Measurements from ENCODE around the gene PTOV1. TPM values are rescaled to one million over a fixed set of nuclear protein-coding genes. Genes with fewer than 3 reads are reported as not detected.

PTOV1 gene
- total and polyA plus RNA-seq, 2 donors = 46.1 to 121 TPM

- no peak for DNase-seq (ENCODE audit: extremely low spot score)
- Histone ChIP-seq H3K4me3 (ENCODE audit: low read depth, low read length) (no peak overlapping the region), H3K36me3 (ENCODE audit: insufficient read depth) (peaks cover 3% of the 10 kb centered on the region), H3K27ac (ENCODE audit: low read depth) (no peak overlapping the region), H3K4me1 (ENCODE audit: insufficient read depth) (no peaks in the 10 kb centered on the region)
- 92% methylated on average over 24 of the region's 24 CpGs for WGBS
Observed at GRCh38 chr19:49863254-49863934, 12.4 kb downstream of the PTOV1 start.

- no peak overlapping the region for H3K27ac ChIP-seq (ENCODE audit: low read depth)
- H3K4me1 ChIP-seq (ENCODE audit: insufficient read depth) = no peaks in the 10 kb centered on the region
- H3K4me3 ChIP-seq (ENCODE audit: low read depth, low read length) = no peak overlapping the region
- peaks cover 3% of the 10 kb centered on the region for H3K36me3 ChIP-seq (ENCODE audit: insufficient read depth)
- 89% methylated on average over 17 of the region's 17 CpGs for WGBS
- DNase-seq (ENCODE audit: extremely low spot score) = no peak
Observed at GRCh38 chr19:49863935-49864320, 13.0 kb downstream of the PTOV1 start.

- Histone ChIP-seq H3K4me1 (ENCODE audit: insufficient read depth) (no peaks in the 10 kb centered on the region), H3K27ac (ENCODE audit: low read depth) (no peak overlapping the region), H3K36me3 (ENCODE audit: insufficient read depth) (peaks cover 3% of the 10 kb centered on the region), H3K4me3 (ENCODE audit: low read depth, low read length) (no peak overlapping the region)
- DNase-seq (ENCODE audit: extremely low spot score) = no peak
- WGBS = 89% methylated on average over 13 of the region's 13 CpGs
Observed at GRCh38 chr19:49864890-49865289, 13.9 kb downstream of the PTOV1 start.

- Histone ChIP-seq H3K4me3 (ENCODE audit: low read depth, low read length) (peak within 1 kb of the TSS; percentile 81), H3K36me3 (ENCODE audit: insufficient read depth) (no peaks in the 10 kb centered on the region), H3K4me1 (ENCODE audit: insufficient read depth) (no peaks in the 10 kb centered on the region), H3K27ac (ENCODE audit: low read depth) (peak within 1 kb of the TSS; percentile 97)
- peak; percentile 86 for DNase-seq (ENCODE audit: extremely low spot score)
- under 1% methylated on average over 65 of the region's 65 CpGs for WGBS
Observed at GRCh38 chr19:49866933-49867782, 16.2 kb downstream of the PTOV1 start, which contains the start of gene PNKP. Gene PNKP (minus strand): TSS chr19:49867576. CDS start chr19:49867204, 372 bp downstream.

DNA sequence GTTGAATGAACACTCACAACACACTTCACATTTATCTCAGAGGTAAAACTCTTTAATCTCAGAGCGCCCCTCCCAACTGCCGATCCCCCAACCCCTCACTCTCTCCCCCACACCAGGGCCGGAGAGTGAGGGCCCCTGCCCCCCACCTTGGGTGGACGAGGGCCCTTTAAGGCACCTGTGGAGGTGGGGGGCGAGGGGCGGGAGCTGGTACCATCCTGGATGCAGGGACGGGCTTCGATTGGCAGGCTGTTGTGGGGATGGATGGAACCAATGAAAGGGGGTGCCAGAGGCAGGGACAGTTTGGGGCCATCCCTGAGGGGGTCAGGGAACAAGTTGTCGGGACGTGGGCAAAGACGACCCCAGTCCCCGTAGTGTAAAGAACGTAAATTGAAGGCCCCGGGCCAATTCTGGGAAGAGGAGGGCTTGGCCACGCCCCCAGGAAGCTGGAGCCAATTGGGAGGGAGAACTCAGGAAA, 18.1 kb downstream of the PTOV1 start:
- DNase-seq (ENCODE audit: extremely low spot score) = no peak
- Histone ChIP-seq H3K27ac (ENCODE audit: low read depth) (peak overlapping the region; percentile 48), H3K4me3 (ENCODE audit: low read depth, low read length) (peak overlapping the region; percentile 16), H3K36me3 (ENCODE audit: insufficient read depth) (no peaks in the 10 kb centered on the region), H3K4me1 (ENCODE audit: insufficient read depth) (no peaks in the 10 kb centered on the region)
- 2% methylated on average over 15 of the region's 15 CpGs for WGBS

DNA sequence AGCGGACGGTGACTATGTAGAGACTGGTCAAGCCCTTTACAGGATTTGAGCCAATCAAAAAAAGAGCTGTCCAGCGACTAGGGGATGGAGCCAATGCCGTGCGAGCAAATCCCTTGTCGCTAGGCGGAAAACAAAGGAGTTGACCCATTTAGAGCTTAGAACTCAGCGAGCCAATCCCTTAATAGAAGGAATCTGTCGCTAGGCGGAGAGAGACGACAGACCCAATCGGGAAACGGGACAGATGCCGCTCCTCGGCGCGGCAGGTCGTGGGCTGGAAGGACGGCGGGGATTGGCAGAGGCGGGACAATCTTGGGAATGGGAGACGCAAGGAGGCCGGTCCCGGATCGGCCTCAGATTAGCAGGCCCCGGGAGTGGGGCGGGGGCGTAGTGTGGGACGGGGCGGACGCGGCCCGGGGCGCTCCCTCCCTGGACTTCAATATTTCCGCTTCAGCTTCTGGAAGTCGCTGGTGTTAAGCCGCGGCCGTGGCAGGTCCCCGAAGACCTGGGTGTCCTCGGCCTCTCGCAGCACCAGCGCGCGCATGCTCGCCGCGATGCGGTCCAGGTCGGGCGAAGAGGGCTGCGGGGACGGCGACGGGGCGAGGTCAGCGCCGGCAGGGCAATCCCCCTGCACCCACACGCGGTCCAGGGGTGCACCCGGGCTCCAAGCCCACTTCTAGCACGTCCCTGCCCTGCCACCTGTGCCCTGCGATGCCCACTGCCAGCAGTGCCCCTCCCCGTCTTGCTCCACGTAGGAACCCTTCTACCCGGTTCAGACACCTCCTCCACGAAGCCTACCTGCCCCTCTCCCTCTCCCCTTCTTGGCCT, 18.7 kb downstream of the PTOV1 start:
- H3K4me1 ChIP-seq (ENCODE audit: insufficient read depth) = no peaks in the 10 kb centered on the region
- no peaks in the 10 kb centered on the region for H3K36me3 ChIP-seq (ENCODE audit: insufficient read depth)
- peak; percentile 100 for DNase-seq (ENCODE audit: extremely low spot score)
- peak overlapping the region; percentile 57 for H3K27ac ChIP-seq (ENCODE audit: low read depth)
- WGBS = under 1% methylated on average over 67 of the region's 67 CpGs
- peak overlapping the region; percentile 37 for H3K4me3 ChIP-seq (ENCODE audit: low read depth, low read length)

DNA sequence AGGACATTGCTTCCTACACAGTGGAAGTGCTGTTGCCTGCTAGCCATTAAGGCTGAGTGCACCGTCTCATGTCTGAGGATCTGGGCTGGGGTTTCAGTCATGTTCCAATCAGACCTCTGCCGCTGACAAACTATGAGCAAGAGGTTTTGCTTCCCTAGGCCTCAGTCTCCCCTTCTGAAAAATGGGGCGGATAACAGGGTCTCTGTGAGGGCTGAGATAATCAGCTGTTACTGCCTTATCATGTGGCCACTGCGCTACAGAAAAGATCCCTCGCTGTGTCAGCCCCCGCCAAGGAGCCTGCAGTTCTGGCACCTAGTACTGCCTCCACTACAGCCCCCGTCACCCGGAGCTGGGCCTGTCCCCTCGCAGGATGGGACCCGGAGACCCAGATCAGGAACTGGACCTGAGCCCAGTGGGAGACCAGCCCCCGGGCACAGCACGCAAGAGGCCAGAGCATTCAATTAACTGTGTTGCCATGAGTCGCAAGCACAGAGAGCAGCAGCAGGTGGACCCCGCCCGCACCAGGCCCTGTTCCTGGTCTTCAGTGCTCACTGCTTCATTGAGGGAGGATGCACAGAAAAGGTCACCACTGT, 19.4 kb downstream of the PTOV1 start:
- peak overlapping the region; percentile 57 for H3K27ac ChIP-seq (ENCODE audit: low read depth)
- no peaks in the 10 kb centered on the region for H3K36me3 ChIP-seq (ENCODE audit: insufficient read depth)
- 81% methylated on average over 15 of the region's 15 CpGs for WGBS
- DNase-seq (ENCODE audit: extremely low spot score) = no peak
- no peaks in the 10 kb centered on the region for H3K4me1 ChIP-seq (ENCODE audit: insufficient read depth)
- H3K4me3 ChIP-seq (ENCODE audit: low read depth, low read length) = peak overlapping the region; percentile 37

DNA sequence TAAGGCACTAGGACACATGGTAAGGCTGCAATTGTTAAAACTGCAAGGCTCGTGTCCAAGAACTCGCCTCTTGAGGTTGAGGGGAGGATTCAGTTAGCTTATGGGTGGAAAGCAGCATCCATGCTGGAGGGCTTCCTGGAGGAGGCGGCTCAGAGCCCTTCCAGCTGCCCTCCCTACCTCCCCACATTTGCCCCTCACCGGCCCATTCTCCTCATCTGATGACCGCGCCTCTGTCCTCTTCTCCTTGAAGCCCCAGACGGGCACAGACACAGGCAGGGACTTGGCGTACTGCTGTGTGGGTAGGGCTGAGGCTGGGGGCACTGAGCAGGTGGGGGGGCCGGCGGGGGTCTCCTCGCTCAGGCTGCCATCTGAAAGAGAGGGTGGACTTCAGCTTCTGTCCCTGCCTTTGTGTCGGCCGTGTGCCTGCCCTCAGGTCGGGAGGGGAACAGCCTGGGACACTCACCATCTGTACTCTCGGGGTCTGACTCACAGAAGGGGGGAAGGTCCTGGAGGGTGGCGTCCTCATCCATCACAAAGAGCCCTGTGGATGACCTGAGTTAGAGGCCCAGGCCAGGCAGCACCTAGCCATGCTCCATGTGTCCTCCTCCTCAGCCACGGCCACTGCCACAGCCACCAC, 20.5 kb downstream of the PTOV1 start:
- Histone ChIP-seq H3K4me3 (ENCODE audit: low read depth, low read length) (no peak overlapping the region), H3K36me3 (ENCODE audit: insufficient read depth) (no peaks in the 10 kb centered on the region), H3K4me1 (ENCODE audit: insufficient read depth) (no peaks in the 10 kb centered on the region), H3K27ac (ENCODE audit: low read depth) (no peak overlapping the region)
- no peak for DNase-seq (ENCODE audit: extremely low spot score)
- 87% methylated on average over 17 of the region's 17 CpGs for WGBS

DNA sequence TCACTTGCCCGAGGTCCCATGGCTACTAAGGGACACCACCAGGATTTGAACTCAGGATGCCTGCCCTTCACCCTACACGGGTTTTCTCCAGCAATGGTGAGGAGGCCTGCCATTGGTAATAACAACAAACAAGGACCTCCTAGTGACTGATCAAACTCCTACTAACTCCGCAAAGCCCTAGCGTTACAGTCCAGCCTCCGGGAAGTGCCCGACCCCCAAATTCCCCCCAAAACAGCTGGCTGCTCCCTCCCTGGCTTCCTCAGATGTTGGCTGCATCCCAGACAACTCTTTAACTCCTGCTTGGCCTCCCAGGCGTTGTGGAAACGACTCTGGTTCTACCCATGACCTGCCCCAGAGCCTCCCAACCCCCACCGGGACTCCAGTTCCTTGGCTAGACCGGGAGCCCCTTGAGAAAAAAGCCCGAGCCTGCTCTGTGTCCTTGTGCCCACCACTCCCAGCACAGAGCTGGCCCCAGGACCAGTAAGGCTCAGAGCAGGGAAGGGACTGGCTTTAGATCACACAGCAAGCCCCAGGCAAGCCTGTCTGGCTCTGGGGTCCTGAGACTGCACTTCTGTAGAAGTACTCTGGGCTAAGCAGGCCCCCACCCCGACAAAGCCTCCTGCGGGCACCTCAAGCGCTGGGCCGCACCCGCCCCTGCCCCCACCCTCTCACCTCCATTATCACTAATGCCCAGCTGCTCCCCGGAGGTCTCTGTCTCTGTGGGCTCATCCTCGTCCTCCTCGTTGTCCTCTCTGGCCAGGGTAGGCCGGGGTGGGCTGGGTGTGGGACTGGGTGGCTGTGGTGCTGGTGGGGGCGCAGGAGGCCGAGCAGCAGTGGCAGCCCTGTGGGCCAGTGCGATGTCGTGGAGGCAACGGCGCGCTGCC, 21.5 kb downstream of the PTOV1 start:
- 83% methylated on average over 27 of the region's 27 CpGs for WGBS
- no peaks in the 10 kb centered on the region for H3K36me3 ChIP-seq (ENCODE audit: insufficient read depth)
- no peak for DNase-seq (ENCODE audit: extremely low spot score)
- no peak overlapping the region for H3K4me3 ChIP-seq (ENCODE audit: low read depth, low read length)
- H3K27ac ChIP-seq (ENCODE audit: low read depth) = no peak overlapping the region
- H3K4me1 ChIP-seq (ENCODE audit: insufficient read depth) = no peaks in the 10 kb centered on the region

DNA sequence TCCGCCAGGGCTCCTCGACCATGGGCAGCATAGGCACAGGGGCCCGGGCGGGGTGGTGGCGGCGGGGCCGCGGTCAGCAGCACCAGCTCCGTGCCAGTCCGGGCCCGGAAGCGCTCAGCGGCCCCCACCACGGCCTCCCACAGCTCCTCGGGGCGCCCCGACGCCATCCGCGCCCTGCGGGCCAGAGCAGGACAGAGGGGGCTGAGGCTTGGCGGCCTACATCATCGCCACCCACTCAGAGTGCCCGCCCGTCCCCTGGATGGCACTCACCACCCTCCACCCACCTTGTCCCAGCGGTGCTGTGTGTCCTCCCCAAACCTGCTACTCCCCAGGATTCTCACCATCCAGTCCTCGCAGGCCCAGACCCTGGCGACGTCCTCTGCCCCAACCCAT, 22.2 kb downstream of the PTOV1 start:
- Histone ChIP-seq H3K4me3 (ENCODE audit: low read depth, low read length) (no peak overlapping the region), H3K36me3 (ENCODE audit: insufficient read depth) (no peaks in the 10 kb centered on the region), H3K27ac (ENCODE audit: low read depth) (no peak overlapping the region), H3K4me1 (ENCODE audit: insufficient read depth) (no peaks in the 10 kb centered on the region)
- WGBS = 93% methylated on average over 29 of the region's 29 CpGs
- DNase-seq (ENCODE audit: extremely low spot score) = no peak

- Histone ChIP-seq H3K4me1 (ENCODE audit: insufficient read depth) (no peaks in the 10 kb centered on the region), H3K4me3 (ENCODE audit: low read depth, low read length) (no peak overlapping the region), H3K36me3 (ENCODE audit: insufficient read depth) (no peaks in the 10 kb centered on the region), H3K27ac (ENCODE audit: low read depth) (no peak overlapping the region)
- WGBS = 90% methylated on average over 10 of the region's 10 CpGs
- DNase-seq (ENCODE audit: extremely low spot score) = no peak
Observed at GRCh38 chr19:49873834-49874233, 22.9 kb downstream of the PTOV1 start.

- H3K4me1 ChIP-seq (ENCODE audit: insufficient read depth) = no peaks in the 10 kb centered on the region
- H3K27ac ChIP-seq (ENCODE audit: low read depth) = no peak overlapping the region
- no peak for DNase-seq (ENCODE audit: extremely low spot score)
- no peaks in the 10 kb centered on the region for H3K36me3 ChIP-seq (ENCODE audit: insufficient read depth)
- no peak overlapping the region for H3K4me3 ChIP-seq (ENCODE audit: low read depth, low read length)
- 94% methylated on average over 11 of the region's 11 CpGs for WGBS
Observed at GRCh38 chr19:49874503-49875157, 23.7 kb downstream of the PTOV1 start.
